Erythroblast (primary cell): Measurements from ENCODE around the gene MYO1H.

Experiments used
- GATA1 ChIP-seq: IDR thresholded peaks from 2 replicates; pipeline ENCODE4 v1.6.1; 2011; ENCODE audit warnings: low read depth, mild to moderate bottlenecking, control low read depth, low read length, moderate library complexity
- POLR2A ChIP-seq: IDR thresholded peaks from 2 replicates; pipeline ENCODE4 v1.6.1; 2011; ENCODE audit warnings: mild to moderate bottlenecking, low read length

- no peak for TF ChIP-seq POLR2A
- no peak for TF ChIP-seq GATA1
Measured at GRCh38 chr12:109432431-109432830, 84.7 kb downstream of the MYO1H start.
